Skin of body (tissue), 2 donors: ENCODE measurements around the gene ZNF521. TPM values are rescaled to one million over a fixed set of nuclear protein-coding genes. Genes with fewer than 3 reads are reported as not detected.

Experiments
- DNase-seq: peaks from one replicate; lab custom pipeline; 2025; lab: John Stamatoyannopoulos, UW
- total RNA-seq: library from RNA; depleted of rRNA; stranded (reverse); fragments of >200 nt; gene quantifications from one replicate; pipeline ENCODE4 v1.2.3, GENCODE V29; 2014

Gene ZNF521
- total RNA-seq, result 35.3 TPM

DNA sequence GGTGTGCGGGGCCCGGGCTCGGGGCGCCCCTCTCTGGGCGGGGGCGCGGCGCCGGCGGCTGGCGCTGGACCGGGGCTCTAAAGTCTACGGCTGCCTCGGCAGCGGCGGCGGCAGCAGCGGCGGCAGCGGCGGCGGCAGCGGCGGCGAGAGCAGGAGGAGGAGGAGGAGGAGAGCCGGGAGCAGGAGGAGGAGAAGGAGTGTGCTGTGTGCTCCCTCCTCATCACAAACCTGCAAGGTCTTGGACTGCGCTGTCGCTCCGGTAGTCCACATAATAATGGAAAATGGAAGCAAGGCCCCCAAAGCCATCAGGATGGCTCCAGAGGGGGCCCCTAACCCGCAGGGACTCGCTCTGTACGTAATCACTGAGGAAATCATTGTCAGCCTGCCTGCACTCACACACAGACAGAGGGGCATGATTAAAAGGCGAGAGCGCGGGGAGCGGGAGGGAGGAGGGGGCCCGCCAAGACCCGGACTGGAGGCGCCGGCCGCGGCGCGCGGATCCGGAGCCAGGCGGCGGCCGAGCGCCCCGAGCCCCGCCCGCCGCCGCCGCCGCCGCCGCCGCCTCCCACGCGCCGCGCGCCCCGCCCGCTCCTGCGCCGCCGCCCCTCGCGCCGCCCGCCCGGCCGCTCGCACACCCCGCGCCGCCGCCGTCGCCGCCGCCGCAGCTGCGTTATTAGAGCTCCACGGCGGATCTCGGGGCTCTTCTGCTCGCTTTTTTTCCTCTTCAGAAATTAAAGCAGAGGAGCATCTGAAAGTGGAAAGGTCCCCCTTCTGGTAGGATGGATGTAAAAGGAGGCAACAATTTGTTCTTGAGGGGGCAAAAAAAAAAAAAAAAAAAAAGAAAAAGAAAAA, at the start of gene ZNF521:
ZNF521 (minus strand) TSS at position 390 of the 852 bp plus-strand sequence. CDS start 1,220 bp downstream, outside the sequence.
- peak; percentile 96 for DNase-seq

DNA sequence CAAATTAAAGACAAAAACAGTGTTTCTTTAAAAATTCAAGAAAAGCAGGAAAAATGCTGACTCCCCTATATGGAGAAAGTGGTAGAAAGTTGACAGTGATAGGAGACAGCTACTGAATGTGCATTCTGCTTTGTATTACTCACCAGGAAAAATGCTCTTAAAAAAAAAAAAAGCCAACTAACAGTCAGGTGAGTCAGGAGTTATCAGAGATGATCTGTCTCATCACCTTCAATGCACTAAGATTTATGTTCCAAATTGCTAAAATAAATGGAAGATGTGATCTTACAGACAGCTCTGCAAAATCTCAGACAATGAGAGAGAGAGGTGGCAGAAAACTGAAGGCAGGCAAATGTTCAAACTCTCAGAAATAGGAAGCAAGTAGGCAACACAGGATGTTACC, 47.6 kb upstream of the ZNF521 start:
- no peak for DNase-seq

DNA sequence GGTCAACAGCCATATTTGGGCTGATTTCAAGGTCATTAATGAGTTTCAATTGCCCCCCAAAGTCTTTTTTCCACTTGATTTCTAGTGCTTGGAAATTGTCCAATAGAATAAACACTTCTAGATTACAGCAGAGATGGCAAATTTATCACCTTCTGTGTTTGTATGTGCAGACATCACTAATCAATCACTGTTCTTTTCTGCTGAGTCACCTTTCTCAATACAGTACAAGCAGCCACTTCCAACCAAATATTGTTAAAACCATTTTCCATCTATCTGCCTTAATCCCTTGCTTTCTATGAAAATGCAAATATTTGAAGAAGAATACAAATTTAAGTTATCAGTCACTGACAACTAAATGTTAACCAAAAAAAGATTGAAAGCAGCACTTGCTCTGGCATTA, 40.2 kb upstream of the ZNF521 start:
- no peak for DNase-seq

DNA sequence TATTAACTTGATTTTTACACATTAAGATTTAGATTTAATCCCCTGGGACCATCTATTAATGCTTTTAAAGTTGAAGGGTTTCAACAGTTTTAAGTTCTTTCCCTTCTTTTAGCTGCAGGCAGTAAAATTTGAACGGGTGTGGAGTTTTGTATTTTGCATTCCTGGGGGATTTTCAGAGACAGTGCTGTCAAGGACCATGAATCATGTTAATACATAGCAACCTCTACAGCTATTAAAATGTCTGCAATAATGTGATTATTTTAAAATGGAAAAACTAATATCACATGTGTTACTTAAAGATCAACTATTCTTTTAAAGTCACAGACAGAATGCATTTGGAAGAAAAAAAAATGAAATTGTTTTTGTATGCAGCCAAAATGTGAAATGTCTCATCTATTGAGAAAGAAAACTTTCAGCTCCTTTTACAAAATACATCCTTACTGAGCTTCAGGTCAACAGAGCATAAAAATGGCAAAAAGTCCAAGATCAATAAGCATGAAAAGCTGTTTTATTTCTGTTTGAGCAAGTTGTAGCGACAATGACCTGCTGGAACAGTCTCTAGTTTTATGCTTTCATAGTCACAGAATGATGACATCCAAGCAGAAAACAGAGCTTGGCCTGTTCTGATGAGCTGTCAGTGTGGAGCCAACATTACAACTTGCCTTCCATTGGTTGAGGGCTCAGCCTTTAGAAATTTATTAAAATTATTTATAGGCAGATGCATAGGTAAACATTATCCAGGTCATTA, 21.6 kb upstream of the ZNF521 start:
- DNase-seq, result no peak

DNA sequence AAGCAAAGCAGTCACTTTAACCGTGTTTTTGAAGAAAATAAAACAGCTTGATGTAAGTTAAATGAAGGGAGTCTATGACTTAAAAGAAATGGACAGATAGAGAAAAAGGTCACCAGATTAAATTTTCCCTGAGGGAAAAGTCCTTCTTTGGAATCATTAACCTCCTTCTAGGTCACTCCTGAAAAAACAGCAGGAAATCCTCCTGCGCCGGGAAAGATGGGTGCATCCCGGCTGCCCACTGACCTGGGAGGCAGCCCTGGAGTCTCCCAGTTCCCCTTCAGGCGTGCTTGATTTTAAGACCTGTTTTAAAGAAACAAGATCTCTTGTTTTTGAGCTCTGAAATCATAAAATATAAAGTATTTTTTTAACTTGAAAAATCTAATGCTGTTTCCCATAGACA, 18.4 kb upstream of the ZNF521 start:
- no peak for DNase-seq

DNA sequence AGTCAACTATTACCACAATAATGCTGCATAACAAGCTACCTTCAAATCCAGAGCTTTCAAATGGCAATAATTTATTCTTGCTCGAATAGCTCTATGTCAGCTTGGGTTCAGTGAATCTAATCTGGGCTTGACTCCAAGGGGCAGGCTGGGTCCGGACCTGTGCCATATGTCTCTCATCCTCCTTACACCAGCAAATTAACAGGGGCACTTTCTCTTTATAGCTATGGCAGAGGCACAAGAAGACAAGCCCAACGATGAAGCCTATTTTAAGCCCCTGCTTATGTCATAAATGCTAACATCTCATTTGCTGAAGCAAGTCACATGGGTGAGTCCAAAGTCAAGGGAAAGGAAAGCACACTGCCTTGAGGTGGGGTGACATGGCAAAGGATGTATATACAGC, 13.3 kb upstream of the ZNF521 start:
- DNase-seq, result no peak

DNA sequence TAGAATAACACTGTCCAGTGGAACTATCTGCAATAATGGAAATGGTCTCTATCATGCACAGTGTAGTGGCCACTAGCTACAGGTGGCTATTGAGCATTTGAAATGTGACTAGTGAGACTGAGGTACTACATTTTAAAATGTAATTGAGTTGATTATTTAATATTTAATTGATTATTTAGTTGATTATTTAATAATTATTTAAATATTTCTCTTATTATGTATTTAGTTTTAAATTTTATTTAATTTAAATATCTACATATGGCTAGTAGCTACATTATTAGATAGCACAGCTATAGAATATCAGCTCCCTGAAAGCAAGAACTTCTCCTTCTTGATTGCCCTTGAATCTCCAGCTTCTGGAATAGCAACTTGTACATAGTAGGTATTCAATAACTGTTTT, 12.8 kb upstream of the ZNF521 start:
- DNase-seq, result no peak

DNA sequence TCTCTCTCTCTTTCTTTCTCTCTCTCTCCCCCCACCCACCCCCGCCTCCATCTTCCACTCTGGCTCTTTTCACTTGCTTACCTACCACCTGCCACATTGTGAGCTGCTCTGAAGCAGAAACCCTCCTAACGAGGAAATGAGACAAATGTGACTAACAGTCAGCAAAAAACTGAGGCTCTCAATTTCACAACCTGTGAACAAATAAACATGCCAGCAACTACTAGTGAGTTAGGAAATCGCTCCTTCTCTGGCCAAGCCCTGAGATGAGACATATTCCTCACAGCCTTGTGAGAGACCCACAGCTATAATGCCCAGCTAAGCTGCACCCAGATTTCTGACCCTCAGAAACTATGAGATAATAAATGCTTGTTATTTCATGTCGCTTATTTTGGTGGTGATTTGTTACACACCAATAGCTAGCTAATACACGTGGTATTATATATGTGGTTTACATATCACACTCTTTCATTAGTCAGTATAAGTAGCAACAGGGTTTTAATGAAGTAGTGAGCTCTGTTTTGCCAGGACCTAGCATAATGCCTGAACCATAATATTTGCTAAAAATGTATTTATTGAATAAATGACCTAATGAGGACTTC, 8.4 kb upstream of the ZNF521 start:
- no peak for DNase-seq

DNA sequence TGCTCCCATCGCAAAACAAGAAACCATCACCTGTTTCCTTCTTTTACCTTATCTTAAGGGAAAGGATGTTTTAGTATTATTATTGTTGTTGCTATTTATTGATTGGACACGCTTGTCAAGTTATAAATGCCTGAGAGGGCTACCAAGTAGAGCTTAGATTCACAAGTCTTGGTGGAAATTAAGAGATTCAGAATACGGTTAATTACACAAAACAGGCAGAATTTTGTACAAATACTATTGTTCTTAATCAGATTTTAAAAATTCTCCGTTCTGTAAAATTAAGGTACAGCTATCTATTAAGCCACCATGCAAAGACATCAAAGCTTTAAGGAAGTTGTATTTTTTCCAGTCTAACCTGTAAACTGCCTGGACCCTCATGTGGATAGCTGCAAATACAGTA, 1.1 kb upstream of the ZNF521 start:
- DNase-seq, result no peak

DNA sequence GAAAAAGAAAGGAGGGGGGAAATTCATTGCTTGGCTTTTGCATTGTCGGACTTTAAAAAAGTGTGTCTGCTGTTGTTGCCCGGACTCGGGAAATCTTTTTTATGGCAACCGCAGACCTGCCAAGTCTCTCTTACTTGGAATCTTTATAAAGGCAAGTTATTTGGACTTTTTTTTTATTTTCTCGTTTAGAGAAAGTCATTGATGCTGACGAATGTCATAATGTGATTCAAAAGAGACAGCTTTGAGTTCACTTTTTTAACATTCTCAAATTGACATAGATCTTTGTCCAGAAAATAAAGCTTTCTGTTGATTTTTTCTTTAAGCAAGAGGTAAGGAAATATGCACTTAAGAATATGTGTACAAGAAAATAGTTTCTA, 651 bp upstream of the ZNF521 start:
- no peak for DNase-seq

DNA sequence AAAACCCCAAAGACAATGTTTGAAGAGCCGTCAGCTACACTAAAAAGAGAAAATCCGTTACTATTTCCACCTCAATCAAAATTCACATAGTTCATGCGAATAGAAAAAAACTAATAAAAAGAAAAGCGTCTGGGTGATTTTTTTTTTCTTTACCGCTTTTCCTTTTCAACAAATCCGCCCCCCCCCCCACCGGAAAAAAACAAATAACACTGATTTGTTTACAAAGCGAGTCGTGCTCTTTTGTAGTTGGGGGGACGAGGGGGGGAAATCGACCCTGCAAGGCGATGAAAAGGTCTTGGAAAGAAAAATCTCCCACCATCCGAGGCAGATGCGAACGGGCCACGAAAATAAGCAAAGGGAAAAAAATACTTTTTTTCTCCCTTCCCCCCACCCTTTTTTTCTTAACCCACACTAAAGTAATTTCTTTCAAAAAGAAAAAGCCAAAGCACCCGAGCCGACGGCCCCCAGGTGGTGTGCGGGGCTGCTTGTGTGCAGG, 638 bp downstream of the ZNF521 start:
- peak; percentile 31 for DNase-seq

DNA sequence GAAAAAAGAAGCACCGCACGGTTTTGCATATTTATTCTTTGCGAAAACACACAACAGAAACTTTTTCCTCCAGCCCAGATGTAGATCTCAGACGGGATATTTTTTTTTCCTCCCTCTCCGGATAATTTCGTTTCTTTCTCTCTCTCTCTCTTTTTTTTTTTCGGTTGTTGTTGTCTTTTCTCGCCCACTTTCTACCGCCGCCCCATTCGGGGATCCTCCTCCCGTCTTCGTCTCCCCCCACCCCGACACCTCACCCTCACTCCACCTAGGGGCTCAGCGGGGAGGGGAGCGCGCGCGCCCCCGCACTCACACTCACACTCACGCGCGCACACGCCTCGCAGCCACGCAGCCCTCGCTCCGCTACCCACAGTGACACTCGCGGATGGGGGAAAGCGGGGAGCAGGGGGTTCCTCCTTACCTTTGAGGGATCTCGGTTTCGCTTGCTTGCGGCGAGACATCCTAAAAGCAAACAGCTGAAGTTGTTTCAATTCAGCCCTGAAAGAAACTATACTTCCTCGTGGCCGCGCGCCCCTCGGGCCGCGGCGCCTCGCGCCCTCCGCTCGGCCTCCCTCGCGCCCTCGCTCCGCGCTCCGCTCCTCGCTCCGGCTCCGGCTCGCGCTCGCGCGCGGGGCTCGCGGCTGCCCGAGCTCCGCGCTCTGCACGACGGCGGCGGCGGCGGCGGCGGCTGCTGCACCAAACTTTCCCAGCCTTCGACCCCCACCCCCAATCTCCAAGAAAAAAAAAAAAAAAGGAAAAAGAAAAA, 1.3 kb downstream of the ZNF521 start:
- peak; percentile 67 for DNase-seq

DNA sequence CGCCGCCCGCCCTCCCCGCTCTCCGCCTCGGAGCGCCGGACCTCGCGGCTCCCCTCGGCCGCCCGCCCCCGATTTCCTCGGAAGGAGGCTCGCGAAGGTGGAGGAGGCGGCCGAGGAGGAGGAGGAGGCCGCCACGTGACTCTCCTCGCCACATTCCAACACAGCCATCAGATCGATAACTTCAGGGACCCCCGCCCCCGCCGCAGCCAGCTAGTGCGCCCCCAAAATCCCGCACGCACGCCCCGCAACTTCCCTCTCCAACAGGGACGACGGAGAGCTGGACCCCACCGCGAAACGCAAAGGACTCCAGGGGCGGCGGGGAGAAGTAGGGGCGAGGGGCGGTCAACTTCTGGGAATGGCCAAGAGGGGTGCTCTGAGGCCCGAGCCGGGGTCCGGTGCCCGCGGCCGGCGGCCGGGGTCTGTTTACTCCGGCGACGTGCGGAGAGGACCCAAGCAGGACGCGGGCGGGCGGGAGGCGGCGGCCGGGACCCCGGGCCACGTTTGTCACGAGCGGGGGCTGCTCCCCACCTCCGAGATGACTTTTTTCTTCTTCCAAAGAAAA, 2.0 kb downstream of the ZNF521 start:
- no peak for DNase-seq

DNA sequence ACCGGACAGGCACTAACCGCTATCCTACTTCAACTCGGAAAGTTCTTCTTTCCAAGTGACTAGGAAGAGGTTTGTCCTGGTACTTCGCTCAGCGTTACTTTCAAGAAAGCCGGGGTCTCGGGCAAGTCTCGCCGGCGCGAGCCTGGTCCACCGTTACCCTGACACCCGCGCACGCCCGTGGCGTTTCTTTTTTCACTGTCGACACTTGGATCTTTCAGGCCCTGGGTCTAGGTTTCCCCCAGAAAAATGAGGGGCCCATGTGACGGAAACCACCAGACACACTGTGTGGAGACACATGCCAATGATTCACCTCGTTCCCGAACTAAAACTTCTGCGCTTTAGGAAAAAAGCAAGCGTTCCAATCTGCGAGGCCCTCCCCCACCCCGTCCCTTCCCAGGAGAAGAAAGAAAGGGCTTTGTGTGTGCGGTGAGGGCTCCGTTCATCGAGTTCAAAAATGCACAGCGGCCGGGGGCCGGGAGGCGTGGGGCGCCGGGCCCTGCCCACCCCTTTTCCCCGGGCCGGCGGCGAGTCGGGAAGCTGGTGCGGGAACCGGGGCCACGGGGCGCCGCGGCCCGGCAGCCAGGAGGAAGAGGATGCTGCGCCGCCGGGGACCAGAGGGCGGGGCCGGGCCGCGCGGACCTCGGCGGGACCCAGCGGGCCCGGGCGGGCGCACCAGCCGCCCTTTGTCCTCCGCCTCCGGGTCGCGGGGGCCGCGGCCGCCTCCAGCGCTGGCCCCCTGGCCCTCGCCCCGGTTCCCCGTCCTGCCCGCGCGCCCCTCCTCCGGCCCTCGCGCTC, 2.6 kb downstream of the ZNF521 start:
- no peak for DNase-seq

DNA sequence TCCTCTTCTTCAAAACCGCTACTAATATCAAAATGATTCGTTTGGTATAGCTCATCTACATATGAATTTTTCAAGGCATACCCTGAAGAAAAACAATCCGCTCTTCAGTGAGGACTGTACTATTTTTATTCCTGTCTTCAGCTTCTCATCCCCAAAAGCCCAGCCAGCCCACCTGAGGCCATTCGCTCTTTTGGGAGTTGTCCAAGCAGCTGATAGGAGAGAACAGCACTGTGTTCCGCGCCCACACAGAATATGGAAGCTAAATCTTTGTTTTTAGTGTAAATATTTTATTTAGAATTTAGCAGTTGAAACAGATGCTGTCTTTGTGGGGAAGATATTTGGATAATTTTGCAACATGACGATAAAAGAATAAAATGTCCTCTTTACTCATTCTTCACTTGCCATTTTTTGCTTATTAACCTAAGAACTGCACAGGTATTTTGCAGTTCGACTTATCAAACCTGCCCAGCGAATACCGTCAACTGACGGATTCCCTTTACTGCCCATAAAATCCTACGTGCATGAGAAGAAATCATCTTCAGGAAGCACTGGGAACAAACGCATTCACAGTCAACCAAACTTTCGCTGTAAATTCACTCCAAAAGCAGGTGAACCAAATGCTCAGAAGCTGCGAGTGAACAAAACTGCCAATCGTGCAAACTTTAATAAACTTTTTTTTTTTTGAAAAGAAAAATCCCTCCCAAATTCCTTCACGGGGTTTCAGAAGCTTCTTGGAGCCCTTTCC, 3.4 kb downstream of the ZNF521 start:
- DNase-seq, result no peak

DNA sequence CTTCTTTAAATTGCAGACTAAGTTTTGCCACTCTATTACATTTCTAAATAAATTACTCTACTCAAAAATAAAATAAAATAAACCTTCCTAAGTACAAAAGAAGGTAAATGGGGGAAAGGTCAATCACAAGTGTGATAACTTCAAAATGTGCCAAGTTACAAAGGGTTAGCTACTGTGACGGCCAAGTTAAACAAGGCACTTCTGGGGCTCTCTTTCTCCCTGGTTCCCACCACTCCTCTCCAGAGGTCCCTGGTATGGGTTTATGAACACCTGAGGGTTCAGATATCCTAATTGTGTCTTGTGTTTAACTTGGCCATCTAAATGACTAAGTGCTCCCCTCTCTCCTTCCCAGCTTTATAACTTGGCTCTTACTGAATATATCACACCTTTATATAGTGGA, 5.4 kb downstream of the ZNF521 start:
- DNase-seq, result no peak

DNA sequence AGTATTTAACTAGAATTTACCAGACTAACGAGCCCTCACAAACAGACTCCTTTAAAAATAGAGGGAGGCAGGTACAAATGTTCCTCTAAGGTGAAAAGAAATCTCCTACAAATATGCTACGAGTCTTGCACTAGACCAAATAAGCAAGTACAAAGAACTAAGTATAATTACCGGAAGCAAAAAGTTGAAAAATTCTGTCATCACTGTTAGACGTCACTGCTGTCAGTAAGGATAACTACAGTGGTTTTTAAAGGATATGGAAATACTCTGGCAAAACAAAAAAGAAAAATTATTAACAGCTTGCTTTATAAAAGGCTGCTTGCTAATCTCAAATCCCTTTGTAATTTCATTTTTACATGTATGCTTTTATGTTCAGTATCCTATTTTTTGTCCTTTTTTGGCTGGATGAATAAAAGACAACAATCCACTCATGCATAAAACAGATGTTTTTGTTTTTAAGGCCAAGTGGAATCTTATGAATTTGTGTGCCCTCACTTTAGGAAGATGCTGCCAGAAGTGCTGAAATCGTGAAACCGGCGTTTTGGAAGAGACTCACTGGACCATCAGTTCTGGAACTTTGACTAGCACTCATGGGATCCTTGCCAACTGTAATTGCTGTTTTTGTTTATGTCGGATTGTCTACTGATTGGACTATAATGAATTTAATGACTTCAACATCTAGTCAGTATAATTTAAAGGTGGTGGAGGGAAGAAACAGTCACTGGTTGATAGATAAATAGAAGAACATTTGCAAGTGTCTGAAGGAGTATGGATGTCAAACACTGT, 6.7 kb downstream of the ZNF521 start:
- DNase-seq, result peak; percentile 57

DNA sequence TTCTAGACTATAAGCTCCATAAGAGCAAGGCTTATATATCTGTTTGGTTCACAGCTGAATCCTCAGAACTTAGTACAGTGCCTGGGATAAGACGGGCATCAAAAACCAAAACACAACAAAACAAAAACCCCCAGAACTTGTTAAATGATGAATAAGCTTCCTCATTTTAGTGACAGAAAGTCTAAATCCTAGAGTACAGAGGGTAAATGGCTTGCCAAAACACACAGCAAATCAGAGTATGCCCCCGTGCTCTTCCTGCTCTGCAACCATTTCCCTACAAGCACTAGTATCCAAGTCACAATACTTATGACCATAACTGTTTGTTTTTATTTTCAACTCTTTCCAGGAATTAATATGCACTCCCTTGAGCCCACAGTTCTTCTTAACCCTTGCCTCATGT, 10.1 kb downstream of the ZNF521 start:
- no peak for DNase-seq

DNA sequence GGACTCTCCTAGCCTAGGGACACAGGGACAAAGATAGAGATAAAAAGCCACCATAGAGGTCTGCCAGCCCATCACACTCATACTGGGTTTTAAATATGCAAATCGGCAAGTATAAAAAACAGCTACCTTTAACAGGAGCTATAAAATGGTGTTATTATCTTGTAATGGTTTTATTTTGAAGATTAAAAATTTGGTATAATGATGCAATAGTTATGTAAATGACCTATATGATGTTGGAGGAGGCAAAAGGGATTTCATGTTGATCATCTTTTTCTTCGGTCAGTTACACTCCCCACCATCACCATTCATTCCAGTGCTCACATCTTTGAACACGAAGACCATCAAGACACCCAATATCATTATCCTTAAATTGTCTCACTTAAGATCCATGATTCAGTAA, 11.2 kb downstream of the ZNF521 start:
- DNase-seq, result no peak
